HepG2 (cell line): ENCODE measurements around the gene U2AF2. TPM values are rescaled to one million over a fixed set of nuclear protein-coding genes. Genes with fewer than 3 reads are reported as not detected.
A peak's percentile ranks its signal among the peaks of the same experiment; 100 is the strongest.

Source experiments
- ELF3 ChIP-seq: IDR thresholded peaks from 2 replicates; pipeline ENCODE4 v1.6.1; 2016; ENCODE audit warnings: missing genetic modification reagents, missing compliant biosample characterization
- EP300 ChIP-seq, 3 experiments: sonication (generic) in 1 of 3; formaldehyde crosslinking in 1 of 3; IDR thresholded peaks; 2 replicates each; pipeline versions ENCODE4 v1.5.1 to v1.6.1; 2011 to 2020; ENCODE audit warnings: low read depth in 2 of 3, low read length in 2 of 3, borderline replicate concordance in 1 of 3, improper control_type of control experiment in 1 of 3, mild to moderate bottlenecking in 1 of 3, missing genetic modification reagents in 1 of 3, moderate library complexity in 1 of 3
- HHEX ChIP-seq: IDR thresholded peaks from 2 replicates; pipeline ENCODE4 v1.6.1; 2016; ENCODE audit warnings: control low read depth
- HOXA3 ChIP-seq: sonication (generic); formaldehyde crosslinking; IDR thresholded peaks from 2 replicates; pipeline ENCODE4 v1.5.0; 2020; ENCODE audit warnings: missing genetic modification reagents
- IRF2 ChIP-seq: IDR thresholded peaks from 2 replicates; pipeline ENCODE4 v1.6.1; 2018; ENCODE audit warnings: missing genetic modification reagents, missing compliant biosample characterization
- KAT8 ChIP-seq: IDR thresholded peaks from 2 replicates; pipeline ENCODE4 v1.6.1; 2016; ENCODE audit warnings: missing genetic modification reagents, missing compliant biosample characterization
- NFYC ChIP-seq: IDR thresholded peaks from 2 replicates; pipeline ENCODE4 v1.6.1; 2016; ENCODE audit warnings: missing genetic modification reagents, missing compliant biosample characterization
- PHF8 ChIP-seq: sonication (generic); formaldehyde crosslinking; IDR thresholded peaks from 2 replicates; pipeline ENCODE4 v1.5.0; 2020; ENCODE audit warnings: missing genetic modification reagents
- REL ChIP-seq: sonication (generic); formaldehyde crosslinking; conservative IDR thresholded peaks from 2 replicates; pipeline ENCODE4 v1.8.0; 2022; ENCODE audit warnings: mild to moderate bottlenecking, missing genetic modification reagents, moderate library complexity
- TAF1 ChIP-seq: sonication (generic); formaldehyde crosslinking; IDR thresholded peaks from 2 replicates; pipeline ENCODE4 v1.4.0; 2020; ENCODE audit warnings: missing genetic modification reagents
- TGIF2 ChIP-seq: IDR thresholded peaks from 2 replicates; pipeline ENCODE4 v1.6.1; 2016; ENCODE audit warnings: control low read depth, missing compliant biosample characterization
- ZNF12 ChIP-seq: sonication (generic); formaldehyde crosslinking; IDR thresholded peaks from 2 replicates; pipeline ENCODE4 v1.5.0; 2020; ENCODE audit warnings: missing genetic modification reagents
- ZNF337 ChIP-seq: sonication (generic); formaldehyde crosslinking; IDR thresholded peaks from 2 replicates; pipeline ENCODE4 v1.5.1; 2020; ENCODE audit warnings: missing genetic modification reagents, low read depth, mild to moderate bottlenecking, borderline replicate concordance
- ZNF354B ChIP-seq: sonication (generic); formaldehyde crosslinking; IDR thresholded peaks from 2 replicates; pipeline ENCODE4 v1.8.0; 2022; ENCODE audit warnings: mild to moderate bottlenecking, missing genetic modification reagents
- ZNF430 ChIP-seq: sonication (generic); formaldehyde crosslinking; IDR thresholded peaks from 2 replicates; pipeline ENCODE4 v1.9.0; 2021; ENCODE audit warnings: mild to moderate bottlenecking, missing genetic modification reagents
- ZNF468 ChIP-seq: sonication (generic); formaldehyde crosslinking; IDR thresholded peaks from 2 replicates; pipeline ENCODE4 v1.8.0; 2022; ENCODE audit warnings: mild to moderate bottlenecking, moderate library complexity, missing genetic modification reagents
- ZNF607 ChIP-seq: sonication (generic); formaldehyde crosslinking; IDR thresholded peaks from 2 replicates; pipeline ENCODE4 v1.5.1; 2020; ENCODE audit warnings: missing genetic modification reagents, mild to moderate bottlenecking, borderline replicate concordance
- ZNF687 ChIP-seq: sonication (generic); formaldehyde crosslinking; IDR thresholded peaks from 2 replicates; pipeline ENCODE4 v1.5.1; 2020; ENCODE audit warnings: mild to moderate bottlenecking, missing genetic modification reagents, moderate library complexity
- ZNF850 ChIP-seq: sonication (generic); formaldehyde crosslinking; conservative IDR thresholded peaks from 2 replicates; pipeline ENCODE4 v1.9.0; 2021; ENCODE audit warnings: mild to moderate bottlenecking, missing genetic modification reagents
- ZNF891 ChIP-seq: sonication (generic); formaldehyde crosslinking; IDR thresholded peaks from 2 replicates; pipeline ENCODE4 v1.5.0; 2020; ENCODE audit warnings: mild to moderate bottlenecking, missing genetic modification reagents
- ZUFSP ChIP-seq: sonication (generic); formaldehyde crosslinking; IDR thresholded peaks from 2 replicates; pipeline ENCODE4 v1.9.0; 2021; ENCODE audit warnings: missing genetic modification reagents, mild to moderate bottlenecking, borderline replicate concordance
- polyA plus RNA-seq, 8 experiments: library from polyadenylated mRNA; depleted of rRNA in 3 of 8; stranded (reverse) in 7 of 8; unstranded in 1 of 8; fragments of >200 nt; fragmentation: Illumina TruSeq in 4 of 8; extraction: Trizol in 4 of 8; gene quantifications; 2 replicates each; pipeline versions ENCODE4 v1.2.1 to v1.2.3, GENCODE V29; 2011 to 2016; ENCODE audit warnings: low read depth in 4 of 8, missing spikeins in 1 of 8, mixed read lengths in 1 of 8; ENCODE audit not compliant: insufficient read depth in 1 of 8
- total RNA-seq, 5 experiments: library from RNA; depleted of rRNA; stranded (reverse); fragments of >200 nt; fragmentation: Illumina TruSeq; extraction: Trizol; gene quantifications; 2 replicates each; pipeline ENCODE4 v1.2.3, GENCODE V29; 2016; ENCODE audit warnings: low read depth in 1 of 5
- TF ChIP-seq, protein P1 (sequence below): sonication (generic); formaldehyde crosslinking; IDR thresholded peaks from 2 replicates; pipeline ENCODE4 v1.5.1; 2020; ENCODE audit warnings: missing genetic modification reagents, mild to moderate bottlenecking, borderline replicate concordance

The U2AF2 gene
- total and polyA plus RNA-seq, 2 of the 13 experiments (the other 11 are each of a cell fraction or from before 2014, with no cell fraction given), result 84.3 to 124 TPM

DNA sequence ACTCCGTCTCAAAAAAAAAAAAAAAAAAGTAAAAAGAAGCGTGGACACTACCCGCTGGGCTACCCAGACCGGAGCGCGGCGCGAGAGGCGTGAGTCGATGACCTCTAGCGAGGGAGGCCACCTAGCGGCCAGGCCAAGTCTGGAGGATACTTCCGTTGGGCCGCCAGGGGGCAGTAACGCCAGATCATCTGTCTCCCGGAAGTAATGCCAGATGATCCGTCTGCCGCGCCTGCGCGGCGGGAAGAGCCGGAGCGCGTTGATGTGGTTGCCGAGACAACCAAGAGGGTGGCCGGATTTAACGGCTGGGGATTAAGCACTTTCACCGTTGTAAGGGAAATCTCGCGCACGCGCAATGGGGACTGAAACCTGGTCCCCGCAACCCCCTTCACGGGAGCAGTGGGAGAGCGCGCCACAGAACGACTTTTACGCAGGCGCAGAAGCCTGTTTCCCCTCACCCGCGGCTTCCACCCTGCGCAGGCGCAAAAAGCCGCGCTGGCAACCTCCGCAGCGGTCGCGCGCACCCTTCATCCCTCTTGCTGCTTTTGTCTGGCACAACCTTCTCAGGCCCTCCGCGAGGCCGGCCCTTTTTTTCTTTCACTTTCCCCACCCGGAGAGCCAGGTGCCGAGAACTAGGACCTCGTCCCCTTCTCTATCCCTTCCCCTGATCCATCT lies 1.0 kb upstream of the U2AF2 start (continued):
- peak; percentile 86 for TF ChIP-seq ZNF687 (CRISPR knock-in tag)
- TF ChIP-seq TAF1 (CRISPR knock-in tag), result peak; percentile 64; the same call in 1 of the 2 replicates
- TF ChIP-seq TGIF2 (CRISPR knock-in tag), result no peak; the same call in 1 of the 2 replicates
- TF ChIP-seq ZNF354B (CRISPR knock-in tag), result no peak
- 0 out of 2 replicates have a peak, but pooled peaks have one; percentile 53 for TF ChIP-seq REL (CRISPR knock-in tag)
- TF ChIP-seq ZNF337 (CRISPR knock-in tag), result 0 out of 2 replicates have a peak, but pooled peaks have one; percentile 15
- TF ChIP-seq PHF8 (CRISPR knock-in tag), result peak; percentile 76
- 0 out of 4 replicates have a peak, but pooled peaks of 1 of the 2 experiments have one; percentile 35 for TF ChIP-seq EP300 (IDR thresholded peaks at IDR 0.05; ENCODE audit: low read depth in 2 of 2, low read length in 2 of 2)
- TF ChIP-seq EP300 (CRISPR knock-in tag; IDR thresholded peaks at IDR 0.05; ENCODE audit: borderline replicate concordance), result no peak
- TF ChIP-seq ZNF891, result peak; percentile 54; the same call in 1 of the 2 replicates
- no peak for TF ChIP-seq ZNF468 (CRISPR knock-in tag)
- peak; percentile 94 for TF ChIP-seq KAT8 (CRISPR knock-in tag)
- TF ChIP-seq ZNF430, result peak; percentile 58
- peak; percentile 50 for TF ChIP-seq ZNF12 (CRISPR knock-in tag)
- TF ChIP-seq HOXA3 (CRISPR knock-in tag), result peak; percentile 87
- TF ChIP-seq ZNF850 (CRISPR knock-in tag), result no peak
- TF ChIP-seq NFYC, result no peak
- peak; percentile 69; the same call in 1 of the 2 replicates for TF ChIP-seq ELF3 (CRISPR knock-in tag)
- TF ChIP-seq ZUFSP (CRISPR knock-in tag), result no peak
- no peak for TF ChIP-seq HHEX (CRISPR knock-in tag)
- peak; percentile 84 for TF ChIP-seq IRF2
- TF ChIP-seq, protein P1, sequence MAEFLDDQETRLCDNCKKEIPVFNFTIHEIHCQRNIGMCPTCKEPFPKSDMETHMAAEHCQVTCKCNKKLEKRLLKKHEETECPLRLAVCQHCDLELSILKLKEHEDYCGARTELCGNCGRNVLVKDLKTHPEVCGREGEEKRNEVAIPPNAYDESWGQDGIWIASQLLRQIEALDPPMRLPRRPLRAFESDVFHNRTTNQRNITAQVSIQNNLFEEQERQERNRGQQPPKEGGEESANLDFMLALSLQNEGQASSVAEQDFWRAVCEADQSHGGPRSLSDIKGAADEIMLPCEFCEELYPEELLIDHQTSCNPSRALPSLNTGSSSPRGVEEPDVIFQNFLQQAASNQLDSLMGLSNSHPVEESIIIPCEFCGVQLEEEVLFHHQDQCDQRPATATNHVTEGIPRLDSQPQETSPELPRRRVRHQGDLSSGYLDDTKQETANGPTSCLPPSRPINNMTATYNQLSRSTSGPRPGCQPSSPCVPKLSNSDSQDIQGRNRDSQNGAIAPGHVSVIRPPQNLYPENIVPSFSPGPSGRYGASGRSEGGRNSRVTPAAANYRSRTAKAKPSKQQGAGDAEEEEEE, result no peak; the same call in 1 of the 2 replicates
- peak; percentile 63; the same call in 1 of the 2 replicates for TF ChIP-seq ZNF607 (CRISPR knock-in tag)
